ENCODE data around the gene PPP3CB. TPM values are rescaled to one million over a fixed set of nuclear protein-coding genes. Genes with fewer than 3 reads are reported as not detected.

Gene PPP3CB
- total RNA-seq, 2 donors from 2014 or later: 40.7 to 44.2 TPM

- Histone ChIP-seq H3K4me1 (no peaks in the 10 kb centered on the region), H3K4me3 (no peak overlapping the region), H3K27ac (no peak overlapping the region), H3K9me3 (no peaks in the 10 kb centered on the region), H3K36me3 (peaks cover 41% of the 10 kb centered on the region), H3K27me3 (no peaks in the 10 kb centered on the region)
- TF ChIP-seq CTCF (IDR thresholded peaks at IDR 0.05): no peak
- DNase-seq (ENCODE audit: low spot score): no peak
Observed at GRCh38 chr10:73480158-73480557, 15.7 kb downstream of the PPP3CB start.

GRCh38 chr10:73478636-73479035 lies 17.2 kb downstream of the PPP3CB start:
- Histone ChIP-seq H3K27me3 (no peaks in the 10 kb centered on the region), H3K9me3 (no peaks in the 10 kb centered on the region), H3K4me1 (no peaks in the 10 kb centered on the region), H3K36me3 (peaks cover 56% of the 10 kb centered on the region), H3K27ac (no peak overlapping the region), H3K4me3 (no peak overlapping the region)
- no peak for DNase-seq (ENCODE audit: low spot score)
- no peak for TF ChIP-seq CTCF (IDR thresholded peaks at IDR 0.05)

GRCh38 chr10:73471226-73471625 lies 24.6 kb downstream of the PPP3CB start:
- Histone ChIP-seq H3K4me1 (peaks cover 0 to 19% of the 10 kb centered on the region in 2 donors), H3K27me3 (no peaks in the 10 kb centered on the region), H3K36me3 (peaks cover 49% of the 10 kb centered on the region), H3K4me3 (no peak overlapping the region), H3K27ac (peak overlapping the region in 1 of 2 donors; percentile 51), H3K9me3 (no peaks in the 10 kb centered on the region)
- no peak for DNase-seq (ENCODE audit: low spot score)
- no peak for TF ChIP-seq CTCF (IDR thresholded peaks at IDR 0.05)

- Histone ChIP-seq H3K27me3 (no peaks in the 10 kb centered on the region), H3K27ac (peak overlapping the region in 1 of 2 donors; percentile 72), H3K36me3 (peaks cover 43% of the 10 kb centered on the region), H3K4me3 (no peak overlapping the region), H3K4me1 (peaks cover 0 to 19% of the 10 kb centered on the region in 2 donors), H3K9me3 (no peaks in the 10 kb centered on the region)
- no peak for TF ChIP-seq CTCF (IDR thresholded peaks at IDR 0.05)
- DNase-seq (ENCODE audit: low spot score): no peak
Observed at GRCh38 chr10:73469579-73469978, 26.2 kb downstream of the PPP3CB start.

- Histone ChIP-seq H3K27ac (no peak overlapping the region), H3K36me3 (peaks cover 25% of the 10 kb centered on the region), H3K9me3 (no peaks in the 10 kb centered on the region), H3K4me1 (peaks cover 0 to 19% of the 10 kb centered on the region in 2 donors), H3K27me3 (no peaks in the 10 kb centered on the region), H3K4me3 (no peak overlapping the region)
- DNase-seq (ENCODE audit: low spot score): no peak
- TF ChIP-seq CTCF (IDR thresholded peaks at IDR 0.05): no peak
Observed at GRCh38 chr10:73467206-73467605, 28.6 kb downstream of the PPP3CB start.

GRCh38 chr10:73465978-73466726 lies 29.7 kb downstream of the PPP3CB start:
- Histone ChIP-seq H3K27ac (no peak overlapping the region), H3K27me3 (no peaks in the 10 kb centered on the region), H3K4me1 (peaks cover 0 to 15% of the 10 kb centered on the region in 2 donors), H3K36me3 (peaks cover 21% of the 10 kb centered on the region), H3K9me3 (no peaks in the 10 kb centered on the region), H3K4me3 (no peak overlapping the region)
- TF ChIP-seq CTCF (IDR thresholded peaks at IDR 0.05): no peak
- no peak for DNase-seq (ENCODE audit: low spot score)

Measured in right atrium auricular region (tissue), 2 donors.